HepG2 (cell line): ENCODE results near the gene NOCT. TPM values are rescaled to one million over a fixed set of nuclear protein-coding genes. Genes with fewer than 3 reads are reported as not detected.

Experiments used
- AGO2 ChIP-seq: fragments of 200-400 bp; formaldehyde crosslinking; optimal IDR thresholded peaks from 2 replicates; pipeline ENCODE3; 2017; ENCODE audit warnings: mild to moderate bottlenecking, low read depth, low read length, moderate library complexity
- ASH2L ChIP-seq: fragments of 300-600, 200-600 bp; sonication (generic); IDR thresholded peaks from 2 replicates; pipeline ENCODE4 v1.7.0; 2017; ENCODE audit warnings: low read depth, mild to moderate bottlenecking, moderate library complexity, mixed read lengths, low read length; ENCODE audit not compliant: insufficient read length
- ATF7-NPFF ChIP-seq: sonication (generic); formaldehyde crosslinking; IDR thresholded peaks from 2 replicates; pipeline ENCODE4 v1.8.1; 2023; ENCODE audit warnings: mild to moderate bottlenecking, low read depth, missing genetic modification reagents, moderate library complexity
- HNF4G ChIP-seq, 2 experiments: sonication (generic) in 1 of 2; formaldehyde crosslinking in 1 of 2; IDR thresholded peaks; 2 replicates each; pipeline versions ENCODE4 v1.4.0 to v1.6.1; 2011 to 2020; ENCODE audit warnings: borderline replicate concordance in 2 of 2, low read depth in 2 of 2, mild to moderate bottlenecking in 2 of 2, low read length in 1 of 2, missing genetic modification reagents in 1 of 2, moderate library complexity in 1 of 2
- HNRNPLL ChIP-seq: fragments of 200-400 bp; formaldehyde crosslinking; IDR thresholded peaks from 2 replicates; pipeline ENCODE4 v1.6.1; 2017; ENCODE audit warnings: mild to moderate bottlenecking, low read depth, low read length; ENCODE audit not compliant: poor library complexity, severe bottlenecking
- MBD4 ChIP-seq: IDR thresholded peaks from 2 replicates; pipeline ENCODE4 v1.6.1; 2012; ENCODE audit warnings: low read length, inconsistent platforms, borderline replicate concordance
- MEIS2 ChIP-seq: sonication (generic); formaldehyde crosslinking; IDR thresholded peaks from 2 replicates; pipeline ENCODE4 v1.9.0; 2021; ENCODE audit warnings: mild to moderate bottlenecking, missing genetic modification reagents
- PRMT3 ChIP-seq: sonication (generic); formaldehyde crosslinking; IDR thresholded peaks from 2 replicates; pipeline ENCODE4 v1.8.1; 2022; ENCODE audit warnings: low read depth, mild to moderate bottlenecking, moderate library complexity, missing genetic modification reagents, borderline replicate concordance
- RARG ChIP-seq: sonication (generic); formaldehyde crosslinking; IDR thresholded peaks from 2 replicates; pipeline ENCODE4 v1.4.0; 2020; ENCODE audit warnings: low read depth, mild to moderate bottlenecking, missing genetic modification reagents
- SALL1 ChIP-seq: sonication (generic); formaldehyde crosslinking; IDR thresholded peaks from 2 replicates; pipeline ENCODE4 v1.8.0; 2022; ENCODE audit warnings: mild to moderate bottlenecking, missing genetic modification reagents
- SNAI1 ChIP-seq: sonication (generic); formaldehyde crosslinking; IDR thresholded peaks from 2 replicates; pipeline ENCODE4 v1.5.0; 2020; ENCODE audit warnings: mild to moderate bottlenecking, missing genetic modification reagents, borderline replicate concordance
- TBX2 ChIP-seq: sonication (generic); formaldehyde crosslinking; IDR thresholded peaks from 2 replicates; pipeline ENCODE4 v1.5.0; 2020; ENCODE audit warnings: missing genetic modification reagents, mild to moderate bottlenecking, borderline replicate concordance
- ZC3H4 ChIP-seq: sonication (generic); formaldehyde crosslinking; IDR thresholded peaks from 2 replicates; pipeline ENCODE4 v1.4.0; 2020; ENCODE audit warnings: missing genetic modification reagents, borderline replicate concordance
- ZFP62 ChIP-seq: sonication (generic); formaldehyde crosslinking; IDR thresholded peaks from 2 replicates; pipeline ENCODE4 v1.4.0; 2020; ENCODE audit warnings: missing genetic modification reagents
- ZFX ChIP-seq: sonication (generic); formaldehyde crosslinking; IDR thresholded peaks from 2 replicates; pipeline ENCODE4 v1.4.0; 2020; ENCODE audit warnings: mild to moderate bottlenecking, low read depth, missing genetic modification reagents, moderate library complexity
- ZNF253 ChIP-seq: sonication (generic); formaldehyde crosslinking; IDR thresholded peaks from 2 replicates; pipeline ENCODE4 v1.8.0; 2022; ENCODE audit warnings: mild to moderate bottlenecking, missing genetic modification reagents, borderline replicate concordance
- ZNF567 ChIP-seq: sonication (generic); formaldehyde crosslinking; IDR thresholded peaks from 2 replicates; pipeline ENCODE4 v1.8.1; 2023; ENCODE audit warnings: mild to moderate bottlenecking, missing genetic modification reagents, borderline replicate concordance
- ZNF607 ChIP-seq: sonication (generic); formaldehyde crosslinking; IDR thresholded peaks from 2 replicates; pipeline ENCODE4 v1.5.1; 2020; ENCODE audit warnings: missing genetic modification reagents, mild to moderate bottlenecking, borderline replicate concordance
- ZNF724P ChIP-seq: sonication (generic); formaldehyde crosslinking; IDR thresholded peaks from 2 replicates; pipeline ENCODE4 v1.8.0; 2022; ENCODE audit warnings: missing genetic modification reagents, borderline replicate concordance
- ZSCAN29 ChIP-seq: sonication (generic); formaldehyde crosslinking; conservative IDR thresholded peaks from 2 replicates; pipeline ENCODE4 v1.4.0; 2020; ENCODE audit warnings: mild to moderate bottlenecking, missing genetic modification reagents
- ZZZ3 ChIP-seq: sonication (generic); formaldehyde crosslinking; IDR thresholded peaks from 2 replicates; pipeline ENCODE4 v1.4.0; 2020; ENCODE audit warnings: missing genetic modification reagents, mild to moderate bottlenecking, borderline replicate concordance
- polyA plus RNA-seq, 8 experiments: library from polyadenylated mRNA; depleted of rRNA in 3 of 8; stranded (reverse) in 7 of 8; unstranded in 1 of 8; fragments of >200 nt; fragmentation: Illumina TruSeq in 4 of 8; extraction: Trizol in 4 of 8; gene quantifications; 2 replicates each; pipeline versions ENCODE4 v1.2.1 to v1.2.3, GENCODE V29; 2011 to 2016; ENCODE audit warnings: low read depth in 4 of 8, missing spikeins in 1 of 8, mixed read lengths in 1 of 8; ENCODE audit not compliant: insufficient read depth in 1 of 8
- total RNA-seq, 5 experiments: library from RNA; depleted of rRNA; stranded (reverse); fragments of >200 nt; fragmentation: Illumina TruSeq; extraction: Trizol; gene quantifications; 2 replicates each; pipeline ENCODE4 v1.2.3, GENCODE V29; 2016; ENCODE audit warnings: low read depth in 1 of 5
- TF ChIP-seq, protein P1 (sequence below): sonication (generic); formaldehyde crosslinking; IDR thresholded peaks from 2 replicates; pipeline ENCODE4 v1.5.0; 2020; ENCODE audit warnings: missing genetic modification reagents, mild to moderate bottlenecking, borderline replicate concordance
- TF ChIP-seq, protein P2 (sequence below), 2 experiments: sonication (generic) in 1 of 2; formaldehyde crosslinking in 1 of 2; IDR thresholded peaks; 2 replicates each; pipeline versions ENCODE4 v1.4.0 to v1.6.1; 2016 to 2020; ENCODE audit warnings: borderline replicate concordance in 1 of 2, low read depth in 1 of 2, mild to moderate bottlenecking in 1 of 2, missing genetic modification reagents in 1 of 2

The NOCT gene
- total and polyA plus RNA-seq, 2 of the 13 experiments (the other 11 are each of a cell fraction or from before 2014, with no cell fraction given), result 3.6 to 13.1 TPM

DNA sequence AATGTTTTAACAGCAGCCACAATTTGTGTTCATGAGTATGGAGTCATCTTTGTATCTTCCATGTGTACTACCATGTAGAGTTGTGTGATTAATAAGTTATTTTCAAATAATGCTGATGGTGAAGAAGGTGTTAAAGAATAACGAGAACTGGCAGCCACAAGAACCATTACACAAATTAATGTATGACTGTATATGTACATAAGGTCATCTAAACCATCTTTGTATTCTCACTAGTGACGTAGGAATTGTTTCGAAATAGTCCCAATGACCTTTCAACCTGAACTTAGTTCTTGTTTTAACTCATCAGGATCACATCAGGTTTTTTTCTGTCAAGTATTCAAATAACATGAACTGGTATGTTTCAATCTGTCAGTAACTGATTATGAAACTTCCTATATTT is 48.3 kb upstream of the NOCT start (continued):
- TF ChIP-seq ZNF567 (CRISPR knock-in tag) (no peak), SNAI1 (CRISPR knock-in tag) (no peak), ZZZ3 (CRISPR knock-in tag) (no peak), TBX2 (CRISPR knock-in tag) (peak; percentile 46; the same call in 1 of the 2 replicates), ZC3H4 (CRISPR knock-in tag) (no peak), HNF4G (IDR thresholded peaks at IDR 0.05; ENCODE audit: borderline replicate concordance, low read depth, low read length) (peak; percentile 76; the same call in 1 of the 2 replicates), HNF4G (CRISPR knock-in tag; IDR thresholded peaks at IDR 0.05; ENCODE audit: borderline replicate concordance, low read depth) (no peak), HNRNPLL (no peak), MBD4 (0 out of 2 replicates have a peak, but pooled peaks have one; percentile 55), ZSCAN29 (no peak), PRMT3 (CRISPR knock-in tag) (no peak), ZFX (no peak), ZFP62 (no peak), AGO2 (no peak), ZNF253 (CRISPR knock-in tag) (no peak), ASH2L (peak; percentile 20), ZNF607 (CRISPR knock-in tag) (no peak), ZNF724P (CRISPR knock-in tag) (no peak), ATF7-NPFF (CRISPR knock-in tag) (no peak), MEIS2 (CRISPR knock-in tag) (no peak), RARG (CRISPR knock-in tag) (no peak), SALL1 (CRISPR knock-in tag) (peak; percentile 34)
- TF ChIP-seq, protein P1, sequence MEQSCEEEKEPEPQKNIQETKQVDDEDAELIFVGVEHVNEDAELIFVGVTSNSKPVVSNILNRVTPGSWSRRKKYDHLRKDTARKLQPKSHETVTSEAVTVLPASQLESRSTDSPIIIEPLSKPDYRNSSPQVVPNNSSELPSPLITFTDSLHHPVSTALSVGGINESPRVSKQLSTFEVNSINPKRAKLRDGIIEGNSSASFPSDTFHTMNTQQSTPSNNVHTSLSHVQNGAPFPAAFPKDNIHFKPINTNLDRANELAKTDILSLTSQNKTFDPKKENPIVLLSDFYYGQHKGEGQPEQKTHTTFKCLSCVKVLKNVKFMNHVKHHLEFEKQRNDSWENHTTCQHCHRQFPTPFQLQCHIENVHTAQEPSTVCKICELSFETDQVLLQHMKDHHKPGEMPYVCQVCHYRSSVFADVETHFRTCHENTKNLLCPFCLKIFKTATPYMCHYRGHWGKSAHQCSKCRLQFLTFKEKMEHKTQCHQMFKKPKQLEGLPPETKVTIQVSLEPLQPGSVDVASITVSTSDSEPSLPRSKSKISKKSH (CRISPR knock-in tag), result no peak
- TF ChIP-seq, protein P2, sequence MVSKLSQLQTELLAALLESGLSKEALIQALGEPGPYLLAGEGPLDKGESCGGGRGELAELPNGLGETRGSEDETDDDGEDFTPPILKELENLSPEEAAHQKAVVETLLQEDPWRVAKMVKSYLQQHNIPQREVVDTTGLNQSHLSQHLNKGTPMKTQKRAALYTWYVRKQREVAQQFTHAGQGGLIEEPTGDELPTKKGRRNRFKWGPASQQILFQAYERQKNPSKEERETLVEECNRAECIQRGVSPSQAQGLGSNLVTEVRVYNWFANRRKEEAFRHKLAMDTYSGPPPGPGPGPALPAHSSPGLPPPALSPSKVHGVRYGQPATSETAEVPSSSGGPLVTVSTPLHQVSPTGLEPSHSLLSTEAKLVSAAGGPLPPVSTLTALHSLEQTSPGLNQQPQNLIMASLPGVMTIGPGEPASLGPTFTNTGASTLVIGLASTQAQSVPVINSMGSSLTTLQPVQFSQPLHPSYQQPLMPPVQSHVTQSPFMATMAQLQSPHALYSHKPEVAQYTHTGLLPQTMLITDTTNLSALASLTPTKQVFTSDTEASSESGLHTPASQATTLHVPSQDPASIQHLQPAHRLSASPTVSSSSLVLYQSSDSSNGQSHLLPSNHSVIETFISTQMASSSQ (IDR thresholded peaks at IDR 0.05; ENCODE audit: low read depth), result peak; percentile 52; the same call in 1 of the 2 replicates
- TF ChIP-seq, protein P2 (CRISPR knock-in tag; IDR thresholded peaks at IDR 0.05; ENCODE audit: borderline replicate concordance), result no peak; the same call in 1 of the 2 replicates
